ENCODE data around the gene LARGE1.

- TF ChIP-seq CTCF (conservative IDR thresholded peaks at IDR 0.05 in 1 of 2, IDR thresholded peaks at IDR 0.05 in 1 of 2; ENCODE audit: low read depth in 1 of 2, low read length in 2 of 2) (no peak), EZH2 (IDR thresholded peaks at IDR 0.05; ENCODE audit: low read length, missing control alignments) (no peak)
Measured at GRCh38 chr22:33578752-33579151, 341.5 kb downstream of the LARGE1 start.

Data from fibroblast of lung (primary cell).